ENCODE measurements around the gene C16orf89. TPM values are rescaled to one million over a fixed set of nuclear protein-coding genes. Genes with fewer than 3 reads are reported as not detected.
A peak's percentile ranks its signal among the peaks of the same experiment; 100 is the strongest.
"Not testable (repeated sequence)": the region's sequence is repeated elsewhere in the genome, so short reads cannot be mapped to it uniquely, and the experiment has no call there.

The C16orf89 gene
- total RNA-seq, 1 donor from 2014 or later = not detected

DNA sequence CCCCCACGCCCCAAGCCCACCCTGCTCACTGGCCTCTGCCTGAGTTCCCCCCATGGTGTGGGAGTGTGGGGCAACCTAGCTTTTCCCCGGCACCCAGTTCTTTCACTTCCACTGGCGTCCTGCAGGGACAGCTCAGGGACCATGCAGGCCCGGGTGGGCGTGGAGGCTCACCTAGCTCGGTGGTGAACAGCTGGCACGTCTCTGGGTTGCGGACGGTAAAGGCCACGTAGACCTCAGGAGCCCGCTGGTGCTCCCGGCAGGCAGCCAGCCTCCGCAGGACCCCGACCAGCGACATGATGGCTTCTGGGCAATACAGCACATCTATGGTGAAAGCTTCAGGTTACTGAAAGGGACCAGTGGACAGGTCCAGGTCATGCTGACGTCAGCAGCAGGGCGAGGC lies 23.2 kb upstream of the C16orf89 start:
- DNase-seq (ENCODE audit: low read depth); H3K27ac ChIP-seq (ENCODE audit: low read depth, low read length); H3K4me3 ChIP-seq (ENCODE audit: insufficient read depth, low read depth, low read length); H3K9ac ChIP-seq (ENCODE audit: low read length); H3K4me3 Mint-ChIP-seq (ENCODE audit: unreplicated experiment); H3K4me1 ChIP-seq (ENCODE audit: insufficient read depth, low read length); H3K27me3 ChIP-seq (ENCODE audit: insufficient read depth, low read length); H3K4me2 ChIP-seq (ENCODE audit: low read length); FAIRE-seq; H3K27ac Mint-ChIP-seq (ENCODE audit: unreplicated experiment); H3K27me3 Mint-ChIP-seq (ENCODE audit: low read depth, unreplicated experiment); H3K79me2 ChIP-seq (ENCODE audit: insufficient read depth, low read length); H3K36me3 Mint-ChIP-seq (ENCODE audit: low read depth, unreplicated experiment); H3K9me3 Mint-ChIP-seq (ENCODE audit: unreplicated experiment); H2AFZ ChIP-seq (ENCODE audit: low read depth, low read length); H3K4me1 Mint-ChIP-seq (ENCODE audit: low read depth, unreplicated experiment); H3K9me3 ChIP-seq (ENCODE audit: insufficient read depth, low read depth, low read length); H3K36me3 ChIP-seq (ENCODE audit: insufficient read depth, low read length); H4K20me1 ChIP-seq (ENCODE audit: insufficient read depth, low read length): not testable (repeated sequence)

DNA sequence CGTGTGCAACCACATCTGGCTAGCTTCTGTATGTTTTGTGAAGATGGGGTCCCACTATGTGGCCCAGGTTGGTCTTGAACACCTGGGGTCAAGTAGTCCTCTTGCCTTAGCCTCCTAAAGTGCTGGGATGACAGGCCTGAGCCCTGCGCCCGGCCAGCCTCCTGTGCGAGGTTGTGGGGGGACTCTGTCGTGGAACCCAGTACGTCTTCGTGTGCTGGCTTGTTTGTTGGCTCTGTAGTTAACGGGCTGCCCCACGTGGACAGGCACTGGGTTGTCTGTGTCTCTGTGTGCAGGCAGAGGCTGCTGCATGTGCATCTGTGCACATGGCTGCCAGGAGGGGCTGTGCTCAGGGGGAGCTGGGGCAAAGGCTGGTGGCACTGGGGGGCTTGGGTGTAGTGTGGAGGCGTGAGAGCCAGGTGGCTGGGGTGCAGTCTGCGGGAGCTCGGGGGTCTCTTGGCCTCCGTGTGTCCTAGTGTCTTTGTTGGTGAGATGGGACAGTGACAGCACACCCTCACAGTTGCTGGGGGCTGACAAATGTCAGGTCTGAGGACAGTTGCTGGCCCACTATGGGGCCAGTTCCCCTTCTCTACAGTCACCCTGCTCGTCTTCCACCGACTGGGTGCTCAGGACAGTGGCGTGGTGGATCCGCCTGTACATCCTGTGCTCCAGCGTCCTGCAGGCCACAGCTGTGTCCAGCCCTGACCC lies 22.5 kb upstream of the C16orf89 start:
- not testable (repeated sequence) for H3K4me1 Mint-ChIP-seq (ENCODE audit: low read depth, unreplicated experiment); H3K4me3 ChIP-seq (ENCODE audit: insufficient read depth, low read depth, low read length); H4K20me1 ChIP-seq (ENCODE audit: insufficient read depth, low read length); H3K27me3 ChIP-seq (ENCODE audit: insufficient read depth, low read length); H3K9me3 ChIP-seq (ENCODE audit: insufficient read depth, low read depth, low read length); H3K27me3 Mint-ChIP-seq (ENCODE audit: low read depth, unreplicated experiment); H3K27ac ChIP-seq (ENCODE audit: low read depth, low read length); H3K27ac Mint-ChIP-seq (ENCODE audit: unreplicated experiment); H3K4me1 ChIP-seq (ENCODE audit: insufficient read depth, low read length); H3K9ac ChIP-seq (ENCODE audit: low read length); H2AFZ ChIP-seq (ENCODE audit: low read depth, low read length); H3K79me2 ChIP-seq (ENCODE audit: insufficient read depth, low read length); H3K9me3 Mint-ChIP-seq (ENCODE audit: unreplicated experiment); H3K4me3 Mint-ChIP-seq (ENCODE audit: unreplicated experiment); H3K4me2 ChIP-seq (ENCODE audit: low read length); DNase-seq (ENCODE audit: low read depth); H3K36me3 Mint-ChIP-seq (ENCODE audit: low read depth, unreplicated experiment); H3K36me3 ChIP-seq (ENCODE audit: insufficient read depth, low read length); FAIRE-seq

DNA sequence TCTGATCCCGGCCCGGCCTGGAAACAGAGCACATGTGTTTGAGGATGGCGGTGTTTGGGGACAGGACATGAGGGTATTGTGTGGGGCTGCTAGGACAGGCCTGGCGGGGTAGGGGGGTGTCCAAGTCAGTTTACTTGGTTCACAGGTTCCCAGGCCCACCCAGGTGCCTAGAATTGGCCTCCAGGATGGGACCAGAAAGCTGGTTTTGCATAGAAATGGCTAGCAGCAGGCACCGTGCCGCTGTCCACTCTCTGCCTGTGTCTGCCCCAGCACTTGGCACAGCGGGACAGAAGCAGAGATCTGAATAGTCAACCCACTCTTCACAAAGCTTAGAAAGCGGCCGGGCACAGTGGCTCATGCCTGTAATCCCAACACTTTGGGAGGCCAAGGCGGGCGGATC lies 20.0 kb upstream of the C16orf89 start:
- H3K79me2 ChIP-seq (ENCODE audit: insufficient read depth, low read length); DNase-seq (ENCODE audit: low read depth); FAIRE-seq; H3K36me3 ChIP-seq (ENCODE audit: insufficient read depth, low read length); H3K9ac ChIP-seq (ENCODE audit: low read length); H3K27me3 Mint-ChIP-seq (ENCODE audit: low read depth, unreplicated experiment); H3K4me3 ChIP-seq (ENCODE audit: insufficient read depth, low read depth, low read length); H3K4me1 Mint-ChIP-seq (ENCODE audit: low read depth, unreplicated experiment); H3K4me2 ChIP-seq (ENCODE audit: low read length); H3K4me3 Mint-ChIP-seq (ENCODE audit: unreplicated experiment); H3K36me3 Mint-ChIP-seq (ENCODE audit: low read depth, unreplicated experiment); H3K27ac Mint-ChIP-seq (ENCODE audit: unreplicated experiment); H3K4me1 ChIP-seq (ENCODE audit: insufficient read depth, low read length); H3K9me3 Mint-ChIP-seq (ENCODE audit: unreplicated experiment); H3K27ac ChIP-seq (ENCODE audit: low read depth, low read length); H4K20me1 ChIP-seq (ENCODE audit: insufficient read depth, low read length); H3K27me3 ChIP-seq (ENCODE audit: insufficient read depth, low read length); H2AFZ ChIP-seq (ENCODE audit: low read depth, low read length); H3K9me3 ChIP-seq (ENCODE audit: insufficient read depth, low read depth, low read length): not testable (repeated sequence)

DNA sequence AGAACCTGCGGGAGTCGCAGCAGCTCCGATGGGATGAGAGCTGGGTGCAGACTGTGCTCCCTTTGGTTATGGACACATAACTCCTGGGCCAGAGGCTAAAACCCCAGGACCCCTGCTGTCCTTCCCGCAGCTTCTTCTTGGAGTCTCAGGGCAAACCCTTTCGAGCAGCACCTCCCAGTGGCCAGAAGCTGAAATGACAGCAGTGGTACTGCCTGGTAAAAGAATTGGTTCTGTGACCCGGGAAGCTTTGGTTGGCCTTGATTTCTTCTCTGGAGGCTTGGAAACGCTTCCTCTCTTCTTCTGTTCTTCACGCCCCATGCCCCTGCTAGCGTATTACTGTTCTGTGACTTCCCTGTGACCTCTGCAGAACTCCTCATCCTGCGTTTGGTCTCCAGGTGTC lies 19.0 kb upstream of the C16orf89 start:
- H3K27ac ChIP-seq (ENCODE audit: low read depth, low read length); H3K27me3 Mint-ChIP-seq (ENCODE audit: low read depth, unreplicated experiment); H3K36me3 Mint-ChIP-seq (ENCODE audit: low read depth, unreplicated experiment); H3K9ac ChIP-seq (ENCODE audit: low read length); H3K4me3 Mint-ChIP-seq (ENCODE audit: unreplicated experiment); H3K4me1 Mint-ChIP-seq (ENCODE audit: low read depth, unreplicated experiment); H3K27ac Mint-ChIP-seq (ENCODE audit: unreplicated experiment); H3K27me3 ChIP-seq (ENCODE audit: insufficient read depth, low read length); H3K9me3 Mint-ChIP-seq (ENCODE audit: unreplicated experiment); H4K20me1 ChIP-seq (ENCODE audit: insufficient read depth, low read length); H3K4me3 ChIP-seq (ENCODE audit: insufficient read depth, low read depth, low read length); H3K9me3 ChIP-seq (ENCODE audit: insufficient read depth, low read depth, low read length); DNase-seq (ENCODE audit: low read depth); H2AFZ ChIP-seq (ENCODE audit: low read depth, low read length); H3K79me2 ChIP-seq (ENCODE audit: insufficient read depth, low read length); H3K4me1 ChIP-seq (ENCODE audit: insufficient read depth, low read length); H3K36me3 ChIP-seq (ENCODE audit: insufficient read depth, low read length); H3K4me2 ChIP-seq (ENCODE audit: low read length); FAIRE-seq: not testable (repeated sequence)
- TF ChIP-seq, protein P1, sequence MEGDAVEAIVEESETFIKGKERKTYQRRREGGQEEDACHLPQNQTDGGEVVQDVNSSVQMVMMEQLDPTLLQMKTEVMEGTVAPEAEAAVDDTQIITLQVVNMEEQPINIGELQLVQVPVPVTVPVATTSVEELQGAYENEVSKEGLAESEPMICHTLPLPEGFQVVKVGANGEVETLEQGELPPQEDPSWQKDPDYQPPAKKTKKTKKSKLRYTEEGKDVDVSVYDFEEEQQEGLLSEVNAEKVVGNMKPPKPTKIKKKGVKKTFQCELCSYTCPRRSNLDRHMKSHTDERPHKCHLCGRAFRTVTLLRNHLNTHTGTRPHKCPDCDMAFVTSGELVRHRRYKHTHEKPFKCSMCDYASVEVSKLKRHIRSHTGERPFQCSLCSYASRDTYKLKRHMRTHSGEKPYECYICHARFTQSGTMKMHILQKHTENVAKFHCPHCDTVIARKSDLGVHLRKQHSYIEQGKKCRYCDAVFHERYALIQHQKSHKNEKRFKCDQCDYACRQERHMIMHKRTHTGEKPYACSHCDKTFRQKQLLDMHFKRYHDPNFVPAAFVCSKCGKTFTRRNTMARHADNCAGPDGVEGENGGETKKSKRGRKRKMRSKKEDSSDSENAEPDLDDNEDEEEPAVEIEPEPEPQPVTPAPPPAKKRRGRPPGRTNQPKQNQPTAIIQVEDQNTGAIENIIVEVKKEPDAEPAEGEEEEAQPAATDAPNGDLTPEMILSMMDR (IDR thresholded peaks at IDR 0.05; ENCODE audit: insufficient read depth, low read depth, low read length) = peak; percentile 45

DNA sequence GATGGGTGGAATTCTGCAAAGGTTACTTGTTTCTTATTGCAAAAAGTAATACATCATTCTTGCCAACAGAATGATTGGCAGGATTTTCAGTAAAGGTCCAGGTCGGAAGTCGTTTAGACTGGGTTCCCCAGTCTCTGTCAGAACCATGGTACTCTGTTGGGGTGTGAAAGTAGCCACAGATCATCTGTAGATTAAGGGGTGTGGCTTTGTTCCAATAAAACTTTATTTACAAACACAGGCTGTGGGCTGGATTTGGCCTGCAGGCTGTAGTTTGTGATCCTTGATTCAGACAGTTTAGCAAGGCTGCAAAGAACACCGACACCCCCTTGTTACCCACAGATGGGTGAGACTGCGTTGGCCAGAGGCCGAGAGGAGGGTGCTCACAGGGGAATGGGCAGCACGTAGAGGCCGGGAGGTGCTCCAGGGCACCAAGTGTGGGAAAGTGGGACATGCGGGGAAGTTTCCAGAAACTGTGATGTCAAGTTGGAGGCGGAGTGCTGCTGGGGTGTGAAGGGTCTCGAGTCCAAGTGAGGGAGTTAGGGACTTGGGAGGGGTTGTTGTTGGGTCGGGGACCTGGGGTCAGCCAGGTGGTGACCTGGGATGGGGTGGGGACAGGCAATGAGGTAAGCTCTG lies 18.5 kb upstream of the C16orf89 start:
- H3K36me3 Mint-ChIP-seq (ENCODE audit: low read depth, unreplicated experiment); H3K9ac ChIP-seq (ENCODE audit: low read length); H3K27me3 ChIP-seq (ENCODE audit: insufficient read depth, low read length); H3K4me3 Mint-ChIP-seq (ENCODE audit: unreplicated experiment); H3K27ac Mint-ChIP-seq (ENCODE audit: unreplicated experiment); H3K4me1 ChIP-seq (ENCODE audit: insufficient read depth, low read length); FAIRE-seq; DNase-seq (ENCODE audit: low read depth); H3K36me3 ChIP-seq (ENCODE audit: insufficient read depth, low read length); H2AFZ ChIP-seq (ENCODE audit: low read depth, low read length); H3K9me3 Mint-ChIP-seq (ENCODE audit: unreplicated experiment); H3K4me1 Mint-ChIP-seq (ENCODE audit: low read depth, unreplicated experiment); H3K27me3 Mint-ChIP-seq (ENCODE audit: low read depth, unreplicated experiment); H3K4me2 ChIP-seq (ENCODE audit: low read length); H3K79me2 ChIP-seq (ENCODE audit: insufficient read depth, low read length); H3K4me3 ChIP-seq (ENCODE audit: insufficient read depth, low read depth, low read length); H3K9me3 ChIP-seq (ENCODE audit: insufficient read depth, low read depth, low read length); H4K20me1 ChIP-seq (ENCODE audit: insufficient read depth, low read length); H3K27ac ChIP-seq (ENCODE audit: low read depth, low read length): not testable (repeated sequence)
